Measurements from ENCODE around the gene DPCD.

DNA sequence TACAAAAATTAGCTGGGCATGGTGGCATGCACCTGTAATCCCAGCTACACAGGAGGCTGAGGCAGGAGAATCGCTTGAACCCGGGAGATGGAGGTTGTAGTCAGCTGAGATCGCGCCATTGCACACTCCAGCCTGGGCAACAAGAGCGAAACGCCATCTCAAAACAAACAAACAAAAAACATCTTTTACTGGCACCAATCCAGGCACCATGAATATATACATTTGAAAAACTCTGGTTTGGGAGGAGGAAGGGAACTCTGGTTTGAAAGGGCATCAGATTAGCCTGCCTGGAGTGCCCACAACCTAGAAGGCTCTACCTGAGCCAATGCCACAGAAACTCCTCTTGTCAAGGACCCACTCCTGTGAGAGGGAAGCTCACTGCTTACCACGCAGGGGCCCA lies 16.0 kb upstream of the DPCD start:
- TF ChIP-seq POLR2AphosphoS5 (IDR thresholded peaks at IDR 0.05; ENCODE audit: borderline replicate concordance, low read depth, low read length) = no peak
- TF ChIP-seq EZH2 (IDR thresholded peaks at IDR 0.05) = no peak
- TF ChIP-seq FOXP2 (optimal IDR thresholded peaks at IDR 0.05; ENCODE audit: control extremely low read depth, extremely low read length, insufficient read depth) = no peak

Data from SK-N-MC (cell line).